ENCODE results near the gene CDHR1. TPM values are rescaled to one million over a fixed set of nuclear protein-coding genes. Genes with fewer than 3 reads are reported as not detected.

The CDHR1 gene
- total and polyA plus RNA-seq, 10 of the 15 experiments (the other 5 are each of a cell fraction or from before 2014, with no cell fraction given): 0.17 to 3.0 (median 0.34) TPM

DNA sequence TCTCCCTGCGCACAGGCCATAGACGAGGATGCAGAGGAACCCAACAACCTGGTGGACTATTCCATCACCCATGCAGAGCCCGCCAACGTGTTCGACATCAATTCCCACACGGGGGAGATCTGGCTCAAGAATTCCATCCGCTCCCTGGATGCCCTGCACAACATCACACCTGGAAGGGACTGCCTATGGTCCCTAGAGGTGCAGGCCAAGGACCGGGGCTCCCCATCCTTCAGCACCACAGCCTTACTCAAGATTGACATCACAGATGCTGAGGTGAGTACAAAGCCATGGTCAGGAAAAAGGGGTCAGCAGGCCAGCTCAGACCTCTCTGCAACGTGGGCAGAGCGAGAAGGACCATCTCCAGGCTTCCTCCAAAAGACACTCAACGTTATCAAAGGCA, 18.7 kb downstream of the CDHR1 start:
- H3K36me3 ChIP-seq (ENCODE audit: control insufficient read depth in 2 of 2, insufficient read depth in 2 of 2, low read length in 1 of 2): no peaks in the 10 kb centered on the region
- ChIA-PET RAD21 (ENCODE audit: unreplicated experiment) (interaction anchor here (1.4 kb wide), 1 partner anchor 9 kb away, joined by 6 read pairs; no protein-coding TSS in a partner anchor), POLR2A (no interaction called here), SMC1A (ENCODE audit: uncharacterized antibody, unreplicated experiment) (interaction anchor here (4.6 kb wide), 1 partner anchor 65 kb away, joined by 29 read pairs; no protein-coding TSS in a partner anchor), CTCF (interaction anchor here (1.1 to 28.3 kb wide), 8 partner anchors 10 to 156 kb away, joined by 3 to 788 read pairs (median 4); partner anchors contain the start of gene GPR15LG)
- no peaks in the 10 kb centered on the region; a peak in 3 of 4 replicates for H3K27me3 ChIP-seq (replicated peaks in 1 of 2; ENCODE audit: control insufficient read depth in 2 of 2, insufficient read depth in 2 of 2, low read length in 1 of 2)
- in situ Hi-C loops (cut with MboI) (no loop called here), intact Hi-C loops (cut with micrococcal nuclease; ENCODE audit: unreplicated experiment) (no loop called here)
- 21% methylated on average over 11 of the region's 11 CpGs for WGBS (ENCODE audit: insufficient coverage, insufficient replicate concordance, low lambda C conversion rate, missing lambda C conversion rate)
- H3K27ac ChIP-seq (ENCODE audit: control insufficient read depth, insufficient read depth): no peak overlapping the region
- BruUV-seq (replicated peaks): no TSS peak
- no peaks in the 10 kb centered on the region for H4K20me1 ChIP-seq (ENCODE audit: control insufficient read depth, insufficient read depth)
- H3K4me3 ChIP-seq: no peak overlapping the region
- TF ChIP-seq, protein P1, sequence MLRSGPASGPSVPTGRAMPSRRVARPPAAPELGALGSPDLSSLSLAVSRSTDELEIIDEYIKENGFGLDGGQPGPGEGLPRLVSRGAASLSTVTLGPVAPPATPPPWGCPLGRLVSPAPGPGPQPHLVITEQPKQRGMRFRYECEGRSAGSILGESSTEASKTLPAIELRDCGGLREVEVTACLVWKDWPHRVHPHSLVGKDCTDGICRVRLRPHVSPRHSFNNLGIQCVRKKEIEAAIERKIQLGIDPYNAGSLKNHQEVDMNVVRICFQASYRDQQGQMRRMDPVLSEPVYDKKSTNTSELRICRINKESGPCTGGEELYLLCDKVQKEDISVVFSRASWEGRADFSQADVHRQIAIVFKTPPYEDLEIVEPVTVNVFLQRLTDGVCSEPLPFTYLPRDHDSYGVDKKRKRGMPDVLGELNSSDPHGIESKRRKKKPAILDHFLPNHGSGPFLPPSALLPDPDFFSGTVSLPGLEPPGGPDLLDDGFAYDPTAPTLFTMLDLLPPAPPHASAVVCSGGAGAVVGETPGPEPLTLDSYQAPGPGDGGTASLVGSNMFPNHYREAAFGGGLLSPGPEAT (IDR thresholded peaks at IDR 0.05; ENCODE audit: low read depth): no peak
- TF ChIP-seq CEBPB (IDR thresholded peaks at IDR 0.05; ENCODE audit: borderline replicate concordance in 1 of 2, low read depth in 2 of 2, low read length in 2 of 2) (no peak), BCL11A (IDR thresholded peaks at IDR 0.05; ENCODE audit: low read depth, low read length) (no peak), SMARCA5 (IDR thresholded peaks at IDR 0.05) (no peak), ETV6 (conservative IDR thresholded peaks at IDR 0.05 in 1 of 2, IDR thresholded peaks at IDR 0.05 in 1 of 2; ENCODE audit: borderline replicate concordance in 1 of 2, low read depth in 1 of 2) (no peak), BRCA1 (IDR thresholded peaks at IDR 0.05; ENCODE audit: low read depth, low read length) (no peak), NR2C2 (IDR thresholded peaks at IDR 0.05; ENCODE audit: borderline replicate concordance, control insufficient read depth, insufficient read length, low read depth) (no peak), FOXK2 (IDR thresholded peaks at IDR 0.05) (no peak), NFIC (IDR thresholded peaks at IDR 0.05; ENCODE audit: low read depth, low read length) (no peak), ZNF217 (IDR thresholded peaks at IDR 0.05) (no peak), POU2F2 (IDR thresholded peaks at IDR 0.05; ENCODE audit: borderline replicate concordance, low read depth, low read length) (no peak), POLR2AphosphoS5 (IDR thresholded peaks at IDR 0.05; ENCODE audit: low read length) (no peak), RELA (IDR thresholded peaks at IDR 0.05; ENCODE audit: borderline replicate concordance, partially characterized antibody) (no peak), CBX5 (IDR thresholded peaks at IDR 0.05; ENCODE audit: low read depth) (no peak), NFXL1 (IDR thresholded peaks at IDR 0.05; ENCODE audit: borderline replicate concordance) (no peak)
- TF ChIP-seq, protein P2, sequence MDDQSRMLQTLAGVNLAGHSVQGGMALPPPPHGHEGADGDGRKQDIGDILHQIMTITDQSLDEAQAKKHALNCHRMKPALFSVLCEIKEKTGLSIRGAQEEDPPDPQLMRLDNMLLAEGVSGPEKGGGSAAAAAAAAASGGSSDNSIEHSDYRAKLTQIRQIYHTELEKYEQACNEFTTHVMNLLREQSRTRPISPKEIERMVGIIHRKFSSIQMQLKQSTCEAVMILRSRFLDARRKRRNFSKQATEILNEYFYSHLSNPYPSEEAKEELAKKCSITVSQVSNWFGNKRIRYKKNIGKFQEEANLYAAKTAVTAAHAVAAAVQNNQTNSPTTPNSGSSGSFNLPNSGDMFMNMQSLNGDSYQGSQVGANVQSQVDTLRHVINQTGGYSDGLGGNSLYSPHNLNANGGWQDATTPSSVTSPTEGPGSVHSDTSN (IDR thresholded peaks at IDR 0.05; ENCODE audit: insufficient replicate concordance, low read depth, low read length): no peak
- TF ChIP-seq, protein P3, sequence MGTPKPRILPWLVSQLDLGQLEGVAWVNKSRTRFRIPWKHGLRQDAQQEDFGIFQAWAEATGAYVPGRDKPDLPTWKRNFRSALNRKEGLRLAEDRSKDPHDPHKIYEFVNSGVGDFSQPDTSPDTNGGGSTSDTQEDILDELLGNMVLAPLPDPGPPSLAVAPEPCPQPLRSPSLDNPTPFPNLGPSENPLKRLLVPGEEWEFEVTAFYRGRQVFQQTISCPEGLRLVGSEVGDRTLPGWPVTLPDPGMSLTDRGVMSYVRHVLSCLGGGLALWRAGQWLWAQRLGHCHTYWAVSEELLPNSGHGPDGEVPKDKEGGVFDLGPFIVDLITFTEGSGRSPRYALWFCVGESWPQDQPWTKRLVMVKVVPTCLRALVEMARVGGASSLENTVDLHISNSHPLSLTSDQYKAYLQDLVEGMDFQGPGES (IDR thresholded peaks at IDR 0.05): no peak
- H3K9me3 ChIP-seq (replicated peaks; ENCODE audit: control insufficient read depth, insufficient read depth, low read length): no peaks in the 10 kb centered on the region
- no peaks in the 10 kb centered on the region for H3K4me1 ChIP-seq (ENCODE audit: control insufficient read depth, insufficient read depth, low read length)
- H3K79me2 ChIP-seq (ENCODE audit: control insufficient read depth, insufficient read depth, low read length): no peaks in the 10 kb centered on the region
- H2AFZ ChIP-seq (ENCODE audit: control insufficient read depth, low read depth, low read length): no peak overlapping the region
- ATAC-seq (no peak), FAIRE-seq (no peak), DNase-seq (ENCODE audit: low read depth, low spot score) (no peak)
- H3K9ac ChIP-seq (ENCODE audit: control insufficient read depth, insufficient read depth, low read length): no peak overlapping the region
- H3K4me2 ChIP-seq (ENCODE audit: control insufficient read depth, insufficient read depth): no peak overlapping the region
